Body of pancreas (tissue), 4 donors: Measurements from ENCODE around the gene CNPPD1.

Source experiments
- POLR2A ChIP-seq, 3 donors: fragments of 450-650 bp; IDR thresholded peaks; one replicate each; pipeline ENCODE4 v1.6.1; 2016; ENCODE audit warnings: antibody characterized with exemption in 3 of 3, mild to moderate bottlenecking in 2 of 3
- TF ChIP-seq, protein P1 (sequence below), 7 experiments: fragments of 450-650 bp in 4 of 7; fragments of 200-600 bp in 3 of 7; sonication (generic) in 3 of 7; IDR thresholded peaks; one replicate each; pipeline ENCODE4 v1.5.1; 2016 to 2019; ENCODE audit warnings: antibody characterized with exemption in 7 of 7

DNA sequence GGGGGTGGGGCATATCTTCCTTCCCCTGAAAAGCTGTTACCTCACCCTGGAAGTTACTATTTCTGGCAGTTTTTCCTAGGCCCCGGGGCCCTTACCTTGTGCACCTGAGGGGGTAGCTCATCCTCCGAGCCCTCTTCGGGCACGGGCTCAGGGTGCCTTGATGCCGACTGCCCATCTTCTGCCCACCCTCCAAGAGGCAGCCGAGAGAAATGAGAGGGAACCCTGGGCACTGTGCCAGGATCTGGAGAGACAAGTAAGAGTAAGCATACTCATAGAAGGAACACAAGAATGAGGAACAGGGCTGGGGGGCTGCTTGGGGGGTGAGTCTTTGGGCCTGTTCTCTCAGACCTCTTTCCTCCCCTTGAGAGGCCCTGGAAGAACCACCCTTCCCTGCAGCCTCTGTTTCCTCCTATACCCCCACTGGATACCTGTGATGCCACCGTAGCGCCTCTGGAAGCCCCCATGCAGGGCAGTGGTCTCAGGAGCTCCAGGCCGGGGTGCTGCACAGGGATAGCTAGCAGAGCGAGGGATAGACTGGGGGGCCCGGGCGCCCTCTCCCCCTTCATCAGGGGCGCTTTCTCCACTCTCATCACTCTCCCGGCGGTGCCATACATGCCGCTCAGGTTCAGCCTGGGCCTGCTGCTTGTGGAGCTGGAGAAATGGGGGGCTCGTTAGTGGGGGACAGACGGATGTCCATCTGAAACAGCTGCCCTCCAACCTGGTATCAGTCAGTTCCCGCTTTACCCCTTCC lies 44.1 kb upstream of the CNPPD1 start:
- TF ChIP-seq, protein P1, sequence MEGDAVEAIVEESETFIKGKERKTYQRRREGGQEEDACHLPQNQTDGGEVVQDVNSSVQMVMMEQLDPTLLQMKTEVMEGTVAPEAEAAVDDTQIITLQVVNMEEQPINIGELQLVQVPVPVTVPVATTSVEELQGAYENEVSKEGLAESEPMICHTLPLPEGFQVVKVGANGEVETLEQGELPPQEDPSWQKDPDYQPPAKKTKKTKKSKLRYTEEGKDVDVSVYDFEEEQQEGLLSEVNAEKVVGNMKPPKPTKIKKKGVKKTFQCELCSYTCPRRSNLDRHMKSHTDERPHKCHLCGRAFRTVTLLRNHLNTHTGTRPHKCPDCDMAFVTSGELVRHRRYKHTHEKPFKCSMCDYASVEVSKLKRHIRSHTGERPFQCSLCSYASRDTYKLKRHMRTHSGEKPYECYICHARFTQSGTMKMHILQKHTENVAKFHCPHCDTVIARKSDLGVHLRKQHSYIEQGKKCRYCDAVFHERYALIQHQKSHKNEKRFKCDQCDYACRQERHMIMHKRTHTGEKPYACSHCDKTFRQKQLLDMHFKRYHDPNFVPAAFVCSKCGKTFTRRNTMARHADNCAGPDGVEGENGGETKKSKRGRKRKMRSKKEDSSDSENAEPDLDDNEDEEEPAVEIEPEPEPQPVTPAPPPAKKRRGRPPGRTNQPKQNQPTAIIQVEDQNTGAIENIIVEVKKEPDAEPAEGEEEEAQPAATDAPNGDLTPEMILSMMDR (IDR thresholded peaks at IDR 0.05): no peak
- no peak for TF ChIP-seq POLR2A (IDR thresholded peaks at IDR 0.05)
